Measurements from ENCODE around the gene FAM200B. TPM values are rescaled to one million over a fixed set of nuclear protein-coding genes. Genes with fewer than 3 reads are reported as not detected.

Gene FAM200B
- total and polyA plus RNA-seq, 2 experiments from 2014 or later: 51.8 to 54.0 TPM

GRCh38 chr4:15706646-15707362 lies 25.2 kb downstream of the FAM200B start:
- no peak overlapping the region for H3K27ac ChIP-seq
- TF ChIP-seq EZH2phosphoT487 (IDR thresholded peaks at IDR 0.05; ENCODE audit: low read depth, severe bottlenecking, unreplicated experiment): no peak
- no peak for TF ChIP-seq EZH2 (IDR thresholded peaks at IDR 0.05; ENCODE audit: borderline replicate concordance)
- no peak for TF ChIP-seq CTCF (IDR thresholded peaks at IDR 0.05; ENCODE audit: poor library complexity)
- H3K9me3 ChIP-seq (ENCODE audit: low read depth): no peaks in the 10 kb centered on the region
- H3K9me2 ChIP-seq (replicated peaks; ENCODE audit: insufficient read depth): no peaks in the 10 kb centered on the region
- no peak overlapping the region for H3K4me3 ChIP-seq
- H4K20me1 ChIP-seq (ENCODE audit: insufficient read depth, poor library complexity, severe bottlenecking): no peaks in the 10 kb centered on the region
- peaks cover 10% of the 10 kb centered on the region for H3K4me1 ChIP-seq (ENCODE audit: insufficient read depth)
- no peaks in the 10 kb centered on the region for H3K36me3 ChIP-seq (replicated peaks; ENCODE audit: insufficient read depth, low read depth)
- WGBS (ENCODE audit: low lambda C conversion rate, missing lambda C conversion rate): 59% methylated on average over 3 of the region's 3 CpGs
- peak overlapping the region; percentile 2 for H3K4me2 ChIP-seq
- no peak for DNase-seq (ENCODE audit: low spot score)
- no peaks in the 10 kb centered on the region for H3K27me3 ChIP-seq
- H2AFZ ChIP-seq: no peak overlapping the region
- no peaks in the 10 kb centered on the region for H3K79me2 ChIP-seq

DNA sequence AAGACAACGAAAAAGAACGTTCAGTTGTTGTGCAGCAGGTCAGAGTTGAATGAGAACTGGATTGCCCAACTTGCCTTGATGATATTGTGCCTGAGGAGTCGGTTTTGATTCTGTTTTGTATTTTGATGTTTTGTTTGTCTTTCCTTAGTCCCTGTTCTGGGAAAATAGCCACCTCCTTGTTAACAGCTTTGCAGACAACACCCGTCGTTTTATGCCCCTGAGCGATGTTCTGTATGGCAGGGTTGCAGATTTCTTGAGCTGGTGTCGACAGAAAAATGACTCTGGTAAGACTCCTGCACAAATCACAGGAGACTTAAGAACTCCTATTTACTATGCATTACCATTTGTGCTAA lies 25.7 kb downstream of the FAM200B start:
- peaks cover 10% of the 10 kb centered on the region for H3K4me1 ChIP-seq (ENCODE audit: insufficient read depth)
- H3K4me2 ChIP-seq: peak overlapping the region; percentile 2
- no peaks in the 10 kb centered on the region for H3K27me3 ChIP-seq
- no peaks in the 10 kb centered on the region for H3K9me2 ChIP-seq (replicated peaks; ENCODE audit: insufficient read depth)
- H3K4me3 ChIP-seq: no peak overlapping the region
- H3K27ac ChIP-seq: no peak overlapping the region
- no peaks in the 10 kb centered on the region for H3K36me3 ChIP-seq (replicated peaks; ENCODE audit: insufficient read depth, low read depth)
- no peaks in the 10 kb centered on the region for H4K20me1 ChIP-seq (ENCODE audit: insufficient read depth, poor library complexity, severe bottlenecking)
- no peak overlapping the region for H2AFZ ChIP-seq
- H3K79me2 ChIP-seq: no peaks in the 10 kb centered on the region
- 43% methylated on average over 7 of the region's 7 CpGs for WGBS (ENCODE audit: low lambda C conversion rate, missing lambda C conversion rate)
- H3K9me3 ChIP-seq (ENCODE audit: low read depth): no peaks in the 10 kb centered on the region
- DNase-seq (ENCODE audit: low spot score): no peak
- TF ChIP-seq EZH2 (IDR thresholded peaks at IDR 0.05; ENCODE audit: borderline replicate concordance): no peak
- TF ChIP-seq CTCF (IDR thresholded peaks at IDR 0.05; ENCODE audit: poor library complexity): no peak
- TF ChIP-seq EZH2phosphoT487 (IDR thresholded peaks at IDR 0.05; ENCODE audit: low read depth, severe bottlenecking, unreplicated experiment): no peak

- H3K27ac ChIP-seq: no peak overlapping the region
- no peak overlapping the region for H3K4me3 ChIP-seq
- H3K79me2 ChIP-seq: no peaks in the 10 kb centered on the region
Measured at GRCh38 chr4:15711762-15712161, 30.1 kb downstream of the FAM200B start.

More at GRCh38 chr4:15711762-15712161, 30.1 kb downstream of the FAM200B start:
- H2AFZ ChIP-seq: no peak overlapping the region
- H4K20me1 ChIP-seq (ENCODE audit: insufficient read depth, poor library complexity, severe bottlenecking): no peaks in the 10 kb centered on the region
- H3K27me3 ChIP-seq: no peaks in the 10 kb centered on the region
- H3K9me3 ChIP-seq (ENCODE audit: low read depth): no peaks in the 10 kb centered on the region
- no peak overlapping the region for H3K4me2 ChIP-seq
- peaks cover 10% of the 10 kb centered on the region for H3K4me1 ChIP-seq (ENCODE audit: insufficient read depth)
- H3K9me2 ChIP-seq (replicated peaks; ENCODE audit: insufficient read depth): no peaks in the 10 kb centered on the region
- no peak for DNase-seq (ENCODE audit: low spot score)
- 97% methylated on average over 2 of the region's 2 CpGs for WGBS (ENCODE audit: low lambda C conversion rate, missing lambda C conversion rate)
- no peaks in the 10 kb centered on the region for H3K36me3 ChIP-seq (replicated peaks; ENCODE audit: insufficient read depth, low read depth)
- TF ChIP-seq EZH2phosphoT487 (IDR thresholded peaks at IDR 0.05; ENCODE audit: low read depth, severe bottlenecking, unreplicated experiment): no peak
- TF ChIP-seq CTCF (IDR thresholded peaks at IDR 0.05; ENCODE audit: poor library complexity): no peak
- no peak for TF ChIP-seq EZH2 (IDR thresholded peaks at IDR 0.05; ENCODE audit: borderline replicate concordance)

Data from hepatocyte (in vitro differentiated cells).